ENCODE data around the gene PDE6D. TPM values are rescaled to one million over a fixed set of nuclear protein-coding genes. Genes with fewer than 3 reads are reported as not detected.
A peak's percentile ranks its signal among the peaks of the same experiment; 100 is the strongest.

PDE6D gene
- total and polyA plus RNA-seq, 2 of the 4 experiments (the other 2 are of a cell fraction) = 13.8 to 24.7 TPM

- dilution Hi-C loops (cut with HindIII; ENCODE audit: low sequenced_read_pairs, unreplicated experiment) = no loop called here
- CTCF ChIA-PET = interaction anchor here (0.8 to 1.2 kb wide), 2 partner anchors 10 kb away, joined by 3 to 7 read pairs; no protein-coding TSS in a partner anchor
- peak overlapping the region; percentile 8 for H2BK20ac ChIP-seq (ENCODE audit: low read depth, low read length)
These were observed 29.8 kb upstream of the PDE6D start for GRCh38 chr2:231810905-231811304.

More at GRCh38 chr2:231810905-231811304, 29.8 kb upstream of the PDE6D start:
- Histone ChIP-seq H3K27ac (ENCODE audit: insufficient read depth, low read length) (no peak overlapping the region), H4K8ac (ENCODE audit: low read depth in 2 of 2, low read length in 2 of 2) (0 out of 4 replicates have a peak overlapping the region, but pooled peaks of 1 of the 2 experiments have one; percentile 36), H3K14ac (replicated peaks; ENCODE audit: low read depth, low read length) (no peak overlapping the region), H3K4ac (ENCODE audit: low read depth, low read length) (no peak overlapping the region), H3K4me2 (ENCODE audit: low read depth, low read length) (no peak overlapping the region), H3K56ac (ENCODE audit: extremely low read depth, insufficient read depth, low read length) (no peak overlapping the region), H3K9me1 (ENCODE audit: insufficient read depth, low read length) (peaks cover 17% of the 10 kb centered on the region), H4K5ac (ENCODE audit: low read depth, low read length) (no peak overlapping the region), H3K18ac (ENCODE audit: low read depth, low read length) (no peak overlapping the region), H3K36me3 (ENCODE audit: control insufficient read depth, insufficient read depth, low read length) (peaks cover 22% of the 10 kb centered on the region), H3K4me3 (ENCODE audit: insufficient read depth, low read depth, low read length) (no peak overlapping the region), H4K20me1 (ENCODE audit: insufficient read depth, low read length) (no peaks in the 10 kb centered on the region; the same call in 1 of the 2 replicates), H4K91ac (ENCODE audit: insufficient read depth, low read depth, low read length) (no peak overlapping the region), H3K23ac (ENCODE audit: low read depth, low read length) (no peak overlapping the region), H2AK9ac (replicated peaks; ENCODE audit: low read depth, low read length, poor library complexity) (no peak overlapping the region), H2AFZ (replicated peaks; ENCODE audit: low read length, poor library complexity) (no peak overlapping the region), H2AK5ac (ENCODE audit: low read depth, low read length) (no peak overlapping the region), H3K4me1 (ENCODE audit: control insufficient read depth, insufficient read depth, low read length) (peaks cover 3% of the 10 kb centered on the region; the same call in 1 of the 2 replicates), H2BK5ac (ENCODE audit: low read depth, low read length, poor library complexity, severe bottlenecking) (no peak overlapping the region), H2BK120ac (ENCODE audit: low read depth, low read length) (0 out of 2 replicates have a peak overlapping the region, but pooled peaks have one; percentile 9), H3K9me3 (ENCODE audit: control insufficient read depth, insufficient read depth, low read length) (peaks cover 3% of the 10 kb centered on the region; the same call in 1 of the 2 replicates), H2BK15ac (ENCODE audit: low read depth, low read length) (no peak overlapping the region; the same call in 2 of the 3 replicates), H3K79me1 (ENCODE audit: low read depth in 1 of 2, low read length in 2 of 2) (peaks cover 6 to 11% of the 10 kb centered on the region in 2 experiments; a peak in 3 of 4 replicates), H3K9ac (ENCODE audit: low read depth, low read length) (no peak overlapping the region), H3K27me3 (ENCODE audit: control insufficient read depth, insufficient read depth, low read length) (no peaks in the 10 kb centered on the region)
- in situ Hi-C loops (cut with MboI; ENCODE audit: low sequenced_read_pairs) = loop anchor here (10.0 kb wide), 1 partner anchor 54 kb away; no protein-coding TSS in a partner anchor
- intact Hi-C loops (cut with micrococcal nuclease) = no loop called here
- POLR2A ChIA-PET (ENCODE audit: unreplicated experiment) = no interaction called here
- ATAC-seq (ENCODE audit: low read depth) = peak; percentile 94
- no peak for TF ChIP-seq FOS (IDR thresholded peaks at IDR 0.05; ENCODE audit: low read depth, low read length)
- TF ChIP-seq ELK1 (IDR thresholded peaks at IDR 0.05; ENCODE audit: borderline replicate concordance, low read depth, low read length) = no peak
- TF ChIP-seq CHD1 (IDR thresholded peaks at IDR 0.05; ENCODE audit: low read depth, low read length) = no peak
- 0 out of 2 replicates have a peak, but pooled peaks have one; percentile 14 for TF ChIP-seq BHLHE40 (IDR thresholded peaks at IDR 0.05; ENCODE audit: low read depth, low read length)
- no peak for TF ChIP-seq MXI1 (IDR thresholded peaks at IDR 0.05; ENCODE audit: borderline replicate concordance, low read depth, low read length)
- BruUV-seq (replicated peaks) = no TSS peak
- peak; percentile 89 for DNase-seq

Measured in IMR-90 (cell line).